H1 (cell line): ENCODE results near the gene DNAJC16. TPM values are rescaled to one million over a fixed set of nuclear protein-coding genes. Genes with fewer than 3 reads are reported as not detected.

Experiments used
- GABPA ChIP-seq: IDR thresholded peaks from 2 replicates; pipeline ENCODE4 v1.6.1; 2011; ENCODE audit warnings: mild to moderate bottlenecking, low read length, moderate library complexity, borderline replicate concordance; ENCODE audit not compliant: insufficient read depth
- JUN ChIP-seq: IDR thresholded peaks from 2 replicates; pipeline ENCODE4 v1.6.1; 2011; ENCODE audit warnings: low read depth, mild to moderate bottlenecking, improper control_type of control experiment, low read length
- MAFK ChIP-seq: IDR thresholded peaks from 2 replicates; pipeline ENCODE4 v1.6.1; 2012; ENCODE audit warnings: low read depth, mild to moderate bottlenecking, improper control_type of control experiment, low read length
- polyA plus RNA-seq, 7 experiments: library from polyadenylated mRNA; depleted of rRNA in 3 of 7; stranded (reverse) in 5 of 7; unstranded in 2 of 7; fragments of >200 nt in 5 of 7; fragments of 200-250 nt in 2 of 7; gene quantifications; 1 replicate in 5 of 7; 2 replicates in 1 of 7; 4 replicates in 1 of 7; pipeline versions ENCODE4 v1.2.1 to v1.2.3, GENCODE V29; 2011 to 2013; ENCODE audit warnings: missing spikeins in 2 of 7, mixed read lengths in 2 of 7
- total RNA-seq: library from RNA; stranded (reverse); fragmentation: NEBNext Ultra II Directional; extraction: Animal tissue kit (Norgen Biotek cat#: 25700); gene quantifications from 2 replicates; pipeline ENCODE4 v1.2.1, GENCODE V29; 2021

Gene DNAJC16
- total and polyA plus RNA-seq, 2 of the 8 experiments (the other 6 are each of a cell fraction or from before 2014, with no cell fraction given): 7.9 to 23.3 TPM

GRCh38 chr1:15507278-15507677 is 19.4 kb upstream of the DNAJC16 start (continued):
- TF ChIP-seq MAFK: no peak
- no peak for TF ChIP-seq GABPA
- TF ChIP-seq JUN: no peak
